ENCODE data around the gene TLCD3A.

- TF ChIP-seq USF2 (IDR thresholded peaks at IDR 0.05; ENCODE audit: low read depth, low read length) = no peak
- TF ChIP-seq CTCF (conservative IDR thresholded peaks at IDR 0.05; ENCODE audit: low read depth, low read length) = no peak
- no peak for TF ChIP-seq MXI1 (IDR thresholded peaks at IDR 0.05; ENCODE audit: borderline replicate concordance, low read depth, low read length)
- no peak for TF ChIP-seq FOS (IDR thresholded peaks at IDR 0.05; ENCODE audit: low read depth, low read length)
- no peak for TF ChIP-seq RCOR1 (IDR thresholded peaks at IDR 0.05; ENCODE audit: insufficient replicate concordance, low read length)
- no peak for TF ChIP-seq MAFK (IDR thresholded peaks at IDR 0.05; ENCODE audit: low read depth, low read length)
- no peak for TF ChIP-seq POLR2A (IDR thresholded peaks at IDR 0.05; ENCODE audit: low read depth, low read length)
- no peak for TF ChIP-seq ELK1 (IDR thresholded peaks at IDR 0.05; ENCODE audit: borderline replicate concordance, low read depth, low read length)
- no peak for TF ChIP-seq CEBPB (IDR thresholded peaks at IDR 0.05; ENCODE audit: low read depth, low read length)
- TF ChIP-seq BHLHE40 (IDR thresholded peaks at IDR 0.05; ENCODE audit: low read depth, low read length) = no peak
- no peak for TF ChIP-seq RAD21 (IDR thresholded peaks at IDR 0.05; ENCODE audit: low read length)
Observed at GRCh38 chr17:744937-745336, 12.5 kb downstream of the TLCD3A start.
